ENCODE results near the gene AGFG2.
"Not testable (repeated sequence)": the region's sequence is repeated elsewhere in the genome, so short reads cannot be mapped to it uniquely, and the experiment has no call there.

Gene AGFG2

GRCh38 chr7:100538654-100539435 lies at the start of gene AGFG2:
AGFG2 (plus strand) TSS chr7:100539203; CDS start chr7:100539347, 144 bp downstream.
- DNase-seq (ENCODE audit: low read depth): peak; percentile 100

GRCh38 chr7:100489824-100490223 lies 49.2 kb upstream of the AGFG2 start:
- DNase-seq (ENCODE audit: low read depth): no peak

DNA sequence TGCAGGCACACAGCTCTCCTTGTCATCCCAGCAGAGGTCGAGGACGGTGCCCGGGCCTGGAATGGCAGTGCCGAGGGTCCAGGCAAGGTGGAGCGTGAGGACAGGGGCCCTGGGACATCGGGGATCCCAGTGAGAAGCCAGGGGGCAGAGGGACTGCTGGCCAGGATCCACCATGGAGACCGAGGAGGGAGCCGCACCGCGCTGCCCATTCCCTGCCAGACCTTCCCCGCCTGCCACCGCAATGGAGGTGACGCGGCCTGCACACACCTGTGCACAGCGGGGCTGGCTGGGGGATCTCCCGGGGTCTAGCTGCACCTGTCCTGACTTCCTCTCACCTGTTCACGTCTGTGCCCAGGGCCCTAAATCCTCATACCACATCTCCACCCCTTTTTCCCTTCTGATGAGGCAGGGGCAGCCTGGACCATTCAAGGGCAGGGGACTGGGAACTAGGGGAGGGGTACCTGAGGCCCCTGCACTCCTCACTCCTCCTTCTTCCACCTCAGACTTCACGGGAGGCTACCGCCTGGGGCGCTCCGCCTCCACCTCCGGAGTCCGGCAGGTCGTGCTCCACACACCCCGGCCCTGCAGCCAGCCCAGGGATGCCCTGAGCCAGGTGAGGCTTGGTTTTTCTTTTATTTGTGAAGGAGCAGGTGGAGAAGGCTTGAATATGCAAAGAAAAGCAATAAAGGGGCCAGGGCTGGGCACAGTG lies 48.4 kb upstream of the AGFG2 start:
- no peak for DNase-seq (ENCODE audit: low read depth)

GRCh38 chr7:100491192-100491578 lies 47.8 kb upstream of the AGFG2 start:
- no peak for DNase-seq (ENCODE audit: low read depth)

- DNase-seq (ENCODE audit: low read depth): no peak
These were observed 46.1 kb upstream of the AGFG2 start for GRCh38 chr7:100492738-100493475.

GRCh38 chr7:100493476-100494264 lies 45.3 kb upstream of the AGFG2 start:
- peak; percentile 57 for DNase-seq (ENCODE audit: low read depth)

DNA sequence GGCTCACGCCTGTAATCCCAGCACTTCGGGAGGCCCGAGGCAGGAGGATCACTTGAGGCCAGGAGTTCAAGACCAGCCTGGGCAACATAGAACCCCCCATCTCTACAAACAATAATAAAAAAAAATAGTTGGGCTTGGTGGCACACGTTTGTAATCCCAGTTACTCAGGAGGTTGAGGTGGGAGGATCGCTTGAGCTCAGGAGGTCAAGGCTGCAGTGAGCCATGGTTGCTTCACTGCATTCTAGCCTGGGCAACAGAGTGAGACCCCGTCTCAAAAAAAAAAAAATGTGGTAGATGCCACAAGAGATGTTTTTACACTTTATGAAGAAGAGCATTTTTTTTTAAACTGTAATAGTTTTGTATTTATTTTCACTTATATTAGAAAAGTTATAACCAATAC lies 42.5 kb upstream of the AGFG2 start:
- DNase-seq (ENCODE audit: low read depth): no peak

DNA sequence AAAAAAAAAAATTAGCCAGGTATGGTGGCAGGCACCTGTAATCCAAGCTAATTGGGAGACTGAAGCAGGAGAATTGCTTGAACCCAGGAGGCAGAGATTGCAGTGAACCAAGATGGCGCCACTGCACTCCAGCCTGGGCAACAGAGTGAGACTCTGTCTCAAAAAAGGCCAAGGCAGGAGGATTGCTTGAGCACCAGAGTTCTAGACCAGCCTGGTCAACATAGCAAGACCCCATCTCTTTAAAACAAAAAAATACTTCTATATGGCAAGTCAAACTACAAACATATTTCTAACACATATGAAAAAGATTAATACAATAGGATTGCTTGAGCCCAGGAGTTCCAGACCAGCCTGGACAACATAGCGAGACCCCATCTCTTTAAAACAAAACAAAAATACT lies 38.3 kb upstream of the AGFG2 start:
- not testable (repeated sequence) for DNase-seq (ENCODE audit: low read depth)

DNA sequence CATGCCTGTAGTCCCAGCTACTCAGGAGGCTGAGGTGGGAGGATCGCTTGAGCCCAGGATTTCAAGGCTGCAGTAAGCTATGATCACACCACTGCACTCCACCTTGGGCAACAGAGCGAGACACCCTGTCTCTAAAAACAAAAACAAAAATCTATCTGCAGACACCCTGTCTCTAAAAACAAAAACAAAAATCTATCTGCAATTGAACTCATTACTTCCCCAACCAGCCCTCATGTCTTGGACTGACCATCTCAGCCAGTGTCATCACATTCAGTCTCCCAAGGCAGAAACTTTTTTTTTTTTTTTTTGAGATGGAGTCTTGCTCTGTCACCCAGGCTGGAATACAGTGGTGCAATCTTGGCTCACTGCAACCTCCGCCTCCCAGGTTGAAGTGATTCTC lies 35.0 kb upstream of the AGFG2 start:
- DNase-seq (ENCODE audit: low read depth): not testable (repeated sequence)

GRCh38 chr7:100504887-100505611 lies 34.0 kb upstream of the AGFG2 start:
- DNase-seq (ENCODE audit: low read depth): no peak

DNA sequence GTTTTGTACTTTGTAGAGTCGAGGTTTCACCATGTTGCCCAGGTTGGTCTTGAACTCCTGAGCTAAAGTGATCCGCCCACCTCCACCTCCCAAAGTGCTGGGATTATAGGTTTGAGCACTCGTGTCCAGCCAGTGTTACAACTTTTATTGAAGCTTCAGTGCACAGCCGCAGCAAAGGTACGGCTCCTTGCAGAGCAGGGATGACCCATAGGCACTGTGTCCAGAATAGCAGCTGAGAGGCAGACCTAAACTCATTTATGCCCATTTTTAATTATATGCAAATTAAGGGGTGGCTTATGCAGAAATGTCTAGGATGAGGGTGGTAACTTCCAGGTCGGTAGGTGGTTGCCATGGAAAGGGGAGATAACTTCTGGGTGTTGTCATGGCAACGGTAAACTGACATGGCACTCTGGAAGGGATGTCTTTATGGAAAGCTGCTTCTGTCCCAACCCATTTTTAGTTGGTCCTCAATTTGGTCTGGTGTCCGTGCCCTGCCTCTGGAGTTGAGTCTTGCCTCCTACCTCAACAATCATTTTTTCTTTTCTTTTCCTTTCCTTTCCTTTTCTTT lies 32.6 kb upstream of the AGFG2 start:
- DNase-seq (ENCODE audit: low read depth): no peak

DNA sequence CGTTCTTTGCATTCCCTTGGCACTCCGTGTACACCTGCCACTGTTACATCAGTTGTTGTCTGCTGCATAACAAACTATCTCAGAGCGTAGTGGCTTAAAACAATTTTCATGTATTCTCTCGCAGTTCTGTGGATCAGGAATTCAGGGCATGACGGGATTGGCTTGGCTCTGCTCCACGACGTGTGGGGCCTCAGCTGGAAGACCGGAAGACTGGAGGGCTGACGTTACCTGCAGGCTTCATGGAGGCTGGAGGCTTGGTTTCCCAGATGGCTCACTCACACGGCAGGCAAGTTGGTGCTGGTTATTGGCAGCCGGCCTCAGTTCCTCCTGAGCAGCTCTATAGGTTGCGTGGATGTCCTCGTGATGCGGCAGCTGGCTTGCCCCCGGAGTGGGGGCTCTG lies 29.8 kb upstream of the AGFG2 start:
- no peak for DNase-seq (ENCODE audit: low read depth)

DNA sequence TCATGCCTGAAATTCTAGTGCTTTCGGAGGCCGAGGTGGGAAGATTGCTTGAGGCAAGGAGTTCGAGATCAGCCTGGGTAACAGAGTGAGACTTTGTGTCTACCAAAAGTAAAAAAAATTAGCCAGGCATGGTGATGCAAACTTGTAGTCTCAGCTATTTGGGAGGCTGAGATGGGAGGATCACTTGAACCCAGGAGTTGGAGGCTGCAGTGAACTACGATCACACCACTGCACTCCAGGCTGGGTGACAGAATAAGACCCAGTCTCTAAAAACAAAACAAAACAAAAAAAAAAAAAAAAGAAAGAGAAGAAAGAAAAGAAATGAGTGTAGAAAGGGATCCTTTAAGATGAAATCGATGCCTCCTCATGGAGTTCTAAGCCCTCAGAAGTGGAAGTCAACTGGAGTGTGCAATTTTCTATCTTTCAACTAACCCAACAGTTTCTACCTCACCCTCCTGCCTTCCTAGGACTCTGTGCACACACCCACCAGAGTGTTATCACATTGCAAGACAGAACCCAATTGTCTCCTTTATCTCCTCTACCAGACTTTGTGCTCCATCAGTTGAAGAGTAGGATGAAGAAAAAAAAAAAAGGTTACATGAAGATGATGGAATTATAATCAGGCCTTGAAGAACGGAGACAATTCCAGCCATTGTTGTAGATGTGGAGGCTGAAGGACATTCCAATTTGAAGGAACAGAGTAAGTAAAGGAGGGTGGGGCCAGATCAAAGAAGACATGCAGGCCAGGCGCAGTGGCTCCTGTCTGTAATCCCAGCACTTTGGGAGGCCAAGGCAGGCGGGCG lies 28.4 kb upstream of the AGFG2 start:
- DNase-seq (ENCODE audit: low read depth): no peak

GRCh38 chr7:100513212-100513810 lies 25.7 kb upstream of the AGFG2 start:
- no peak for DNase-seq (ENCODE audit: low read depth)

DNA sequence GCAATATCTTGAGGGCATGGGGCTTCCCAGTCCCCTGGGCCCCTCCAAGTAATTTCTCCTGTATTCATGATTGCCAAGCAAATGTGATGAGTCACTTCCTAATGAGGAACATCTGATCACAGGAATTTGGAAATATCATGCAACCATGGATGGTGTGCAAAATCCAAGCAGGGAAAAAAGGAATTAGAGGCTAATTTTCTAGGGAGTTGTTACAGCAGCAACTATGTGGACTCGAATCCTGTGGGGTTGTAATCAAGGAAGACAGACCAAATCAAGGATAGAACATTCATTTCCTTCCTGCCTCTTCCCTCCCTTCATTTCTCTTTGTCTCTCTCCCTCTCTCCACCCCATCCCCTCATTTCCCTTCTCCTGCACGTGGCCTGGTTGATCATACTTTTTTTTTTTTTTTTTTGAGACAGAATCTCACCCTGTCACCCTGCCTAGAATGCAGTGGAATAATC lies 23.9 kb upstream of the AGFG2 start:
- DNase-seq (ENCODE audit: low read depth): no peak

- no peak for DNase-seq (ENCODE audit: low read depth)
These were observed 22.7 kb upstream of the AGFG2 start for GRCh38 chr7:100516135-100516812.

- no peak for DNase-seq (ENCODE audit: low read depth)
These were observed 21.7 kb upstream of the AGFG2 start for GRCh38 chr7:100517305-100517704.

DNA sequence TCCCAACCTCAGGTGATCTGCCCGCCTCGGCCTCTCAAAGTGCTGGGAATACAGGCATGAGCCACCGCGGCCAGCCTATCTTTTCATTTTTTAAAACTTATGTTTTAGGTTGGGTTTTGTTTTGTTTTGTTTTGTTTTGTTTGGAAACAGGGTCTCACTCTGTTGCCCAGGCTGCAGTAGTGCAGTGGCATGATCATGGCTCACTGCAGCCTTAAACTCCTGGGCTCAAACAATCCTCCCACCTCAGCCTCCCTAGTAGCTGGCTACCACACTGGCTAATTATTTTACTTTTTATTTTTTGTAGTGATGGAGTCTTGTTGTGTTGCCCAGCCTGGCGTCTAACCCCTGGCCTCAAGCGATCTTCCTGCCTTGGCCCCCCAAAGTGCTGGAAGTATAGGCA lies 19.4 kb upstream of the AGFG2 start:
- DNase-seq (ENCODE audit: low read depth): no peak

- no peak for DNase-seq (ENCODE audit: low read depth)
These were observed 18.9 kb upstream of the AGFG2 start for GRCh38 chr7:100520138-100520537.
